ENCODE measurements around the gene KCTD1. TPM values are rescaled to one million over a fixed set of nuclear protein-coding genes. Genes with fewer than 3 reads are reported as not detected.
A peak's percentile ranks its signal among the peaks of the same experiment; 100 is the strongest.

Gene KCTD1
- total and polyA plus RNA-seq, 10 of the 15 experiments (the other 5 are each of a cell fraction or from before 2014, with no cell fraction given): 1.5 to 13.4 (median 5.5) TPM

DNA sequence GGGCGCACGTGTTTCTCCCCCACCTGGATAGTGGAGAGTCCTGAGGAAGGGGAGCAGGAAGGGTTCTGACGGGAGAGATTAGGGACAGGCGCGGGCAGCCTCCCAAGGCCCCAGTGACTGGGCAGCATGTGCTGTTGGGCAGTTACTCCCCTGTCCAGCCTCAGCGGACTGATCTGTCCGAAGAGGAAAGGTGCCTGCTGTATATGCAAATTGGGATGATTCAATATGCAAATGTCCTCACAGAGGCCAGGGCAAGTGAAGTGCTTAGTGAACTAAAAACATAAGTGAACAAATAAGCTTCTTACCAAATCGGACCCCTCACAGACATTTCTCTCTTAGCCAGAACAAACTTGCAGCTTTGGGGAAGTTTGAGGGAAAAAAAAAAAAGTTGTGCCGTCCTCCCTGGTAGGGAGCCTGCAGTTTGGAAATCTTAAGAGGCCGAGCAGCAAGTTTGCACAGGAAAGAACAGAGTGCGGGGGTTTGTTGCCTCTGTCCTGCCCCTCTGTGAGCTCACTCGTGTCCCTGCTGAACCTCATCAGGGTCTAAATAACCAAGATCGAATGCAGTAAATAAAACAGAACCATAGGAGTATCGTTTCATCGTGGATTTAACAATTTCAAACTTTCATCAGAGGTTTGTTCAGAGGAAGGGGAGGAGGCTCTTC is 141.4 kb downstream of the KCTD1 start:
- Histone ChIP-seq H2AFZ (ENCODE audit: control insufficient read depth, low read depth, low read length) (no peak overlapping the region; the same call in 1 of the 2 replicates), H3K27ac (ENCODE audit: control insufficient read depth, insufficient read depth) (no peak overlapping the region), H3K4me3 (no peak overlapping the region), H3K36me3 (ENCODE audit: control insufficient read depth in 2 of 2, insufficient read depth in 2 of 2, low read length in 1 of 2) (no peaks in the 10 kb centered on the region), H3K9me3 (replicated peaks; ENCODE audit: control insufficient read depth, insufficient read depth, low read length) (no peaks in the 10 kb centered on the region), H3K79me2 (ENCODE audit: control insufficient read depth, insufficient read depth, low read length) (no peaks in the 10 kb centered on the region), H3K4me1 (ENCODE audit: control insufficient read depth, insufficient read depth, low read length) (peaks cover 5% of the 10 kb centered on the region; the same call in 1 of the 2 replicates), H3K27me3 (replicated peaks in 1 of 2; ENCODE audit: control insufficient read depth in 2 of 2, insufficient read depth in 2 of 2, low read length in 1 of 2) (no peaks in the 10 kb centered on the region), H3K4me2 (ENCODE audit: control insufficient read depth, insufficient read depth) (no peak overlapping the region), H3K9ac (ENCODE audit: control insufficient read depth, insufficient read depth, low read length) (no peak overlapping the region), H4K20me1 (ENCODE audit: control insufficient read depth, insufficient read depth) (no peaks in the 10 kb centered on the region)
- in situ Hi-C loops (cut with MboI): loop anchor here (5.0 to 25.0 kb wide), 2 partner anchors 240 to 580 kb away; no protein-coding TSS in a partner anchor
- no peak for DNase-seq (ENCODE audit: low read depth, low spot score)
- ChIA-PET SMC1A (ENCODE audit: uncharacterized antibody, unreplicated experiment) (interaction anchor here (0.6 to 1.9 kb wide), 9 partner anchors 52 to 598 kb away, joined by 3 to 14 read pairs (median 4); no protein-coding TSS in a partner anchor), POLR2A (no interaction called here), CTCF (interaction anchor here (0.6 to 4.1 kb wide), 13 partner anchors 13 to 599 kb away, joined by 3 to 35 read pairs (median 3); partner anchors contain the start of gene KCTD1), RAD21 (ENCODE audit: unreplicated experiment) (interaction anchor here (0.6 to 3.9 kb wide), 14 partner anchors 17 to 245 kb away, joined by 3 to 26 read pairs (median 3); partner anchors contain the start of gene KCTD1)
- peak; percentile 51 for ATAC-seq
- 46% methylated on average over 15 of the region's 15 CpGs for WGBS (ENCODE audit: insufficient coverage, insufficient replicate concordance, low lambda C conversion rate, missing lambda C conversion rate)
- BruUV-seq (replicated peaks): no TSS peak
- no peak for FAIRE-seq
- TF ChIP-seq EGR1 (IDR thresholded peaks at IDR 0.05; ENCODE audit: borderline replicate concordance in 1 of 2, low read depth in 2 of 2, low read length in 2 of 2): peak in 1 of 2 experiments; percentile 72; a peak in 2 of 3 replicates
- TF ChIP-seq, protein P1, sequence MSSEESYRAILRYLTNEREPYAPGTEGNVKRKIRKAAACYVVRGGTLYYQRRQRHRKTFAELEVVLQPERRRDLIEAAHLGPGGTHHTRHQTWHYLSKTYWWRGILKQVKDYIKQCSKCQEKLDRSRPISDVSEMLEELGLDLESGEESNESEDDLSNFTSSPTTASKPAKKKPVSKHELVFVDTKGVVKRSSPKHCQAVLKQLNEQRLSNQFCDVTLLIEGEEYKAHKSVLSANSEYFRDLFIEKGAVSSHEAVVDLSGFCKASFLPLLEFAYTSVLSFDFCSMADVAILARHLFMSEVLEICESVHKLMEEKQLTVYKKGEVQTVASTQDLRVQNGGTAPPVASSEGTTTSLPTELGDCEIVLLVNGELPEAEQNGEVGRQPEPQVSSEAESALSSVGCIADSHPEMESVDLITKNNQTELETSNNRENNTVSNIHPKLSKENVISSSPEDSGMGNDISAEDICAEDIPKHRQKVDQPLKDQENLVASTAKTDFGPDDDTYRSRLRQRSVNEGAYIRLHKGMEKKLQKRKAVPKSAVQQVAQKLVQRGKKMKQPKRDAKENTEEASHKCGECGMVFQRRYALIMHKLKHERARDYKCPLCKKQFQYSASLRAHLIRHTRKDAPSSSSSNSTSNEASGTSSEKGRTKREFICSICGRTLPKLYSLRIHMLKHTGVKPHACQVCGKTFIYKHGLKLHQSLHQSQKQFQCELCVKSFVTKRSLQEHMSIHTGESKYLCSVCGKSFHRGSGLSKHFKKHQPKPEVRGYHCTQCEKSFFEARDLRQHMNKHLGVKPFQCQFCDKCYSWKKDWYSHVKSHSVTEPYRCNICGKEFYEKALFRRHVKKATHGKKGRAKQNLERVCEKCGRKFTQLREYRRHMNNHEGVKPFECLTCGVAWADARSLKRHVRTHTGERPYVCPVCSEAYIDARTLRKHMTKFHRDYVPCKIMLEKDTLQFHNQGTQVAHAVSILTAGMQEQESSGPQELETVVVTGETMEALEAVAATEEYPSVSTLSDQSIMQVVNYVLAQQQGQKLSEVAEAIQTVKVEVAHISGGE (CRISPR knock-in tag; IDR thresholded peaks at IDR 0.05): no peak
- TF ChIP-seq POU2F2 (IDR thresholded peaks at IDR 0.05; ENCODE audit: borderline replicate concordance, low read depth, low read length): peak; percentile 94; the same call in 1 of the 3 replicates
- intact Hi-C loops (cut with micrococcal nuclease; ENCODE audit: unreplicated experiment): loop anchor here (5.0 kb wide), 1 partner anchor 140 kb away; the partner anchor contains the start of gene KCTD1
